ENCODE measurements around the gene IFT74.
A peak's percentile ranks its signal among the peaks of the same experiment; 100 is the strongest.

The IFT74 gene

DNA sequence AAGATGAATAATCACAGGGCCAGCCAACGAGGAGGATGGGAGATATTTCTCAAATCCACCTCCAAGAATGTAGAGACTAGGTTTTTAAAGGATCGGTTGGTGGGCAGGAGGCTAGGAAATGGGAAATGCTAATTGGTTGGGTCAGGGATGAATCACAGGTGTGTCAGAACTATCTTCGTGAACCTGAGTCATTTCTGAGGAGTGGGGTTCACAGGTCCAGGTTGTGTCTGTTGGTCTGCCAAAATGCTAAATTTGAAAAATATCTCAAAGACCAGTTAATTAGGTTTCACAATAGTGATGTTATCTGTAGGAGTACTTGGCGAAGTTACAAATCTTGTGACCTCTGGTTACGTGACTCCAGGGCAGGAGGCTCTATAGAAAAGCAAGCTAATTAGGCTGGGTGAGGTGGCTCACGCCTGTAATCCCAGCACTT, 6.6 kb upstream of the IFT74 start:
- DNase-seq (ENCODE audit: low spot score): no peak
- in situ Hi-C loops (cut with MboI; ENCODE audit: low pct_unique_long_range_greater_than_20kb, low sequenced_read_pairs, unreplicated experiment): no loop called here
- TF ChIP-seq, protein P1, sequence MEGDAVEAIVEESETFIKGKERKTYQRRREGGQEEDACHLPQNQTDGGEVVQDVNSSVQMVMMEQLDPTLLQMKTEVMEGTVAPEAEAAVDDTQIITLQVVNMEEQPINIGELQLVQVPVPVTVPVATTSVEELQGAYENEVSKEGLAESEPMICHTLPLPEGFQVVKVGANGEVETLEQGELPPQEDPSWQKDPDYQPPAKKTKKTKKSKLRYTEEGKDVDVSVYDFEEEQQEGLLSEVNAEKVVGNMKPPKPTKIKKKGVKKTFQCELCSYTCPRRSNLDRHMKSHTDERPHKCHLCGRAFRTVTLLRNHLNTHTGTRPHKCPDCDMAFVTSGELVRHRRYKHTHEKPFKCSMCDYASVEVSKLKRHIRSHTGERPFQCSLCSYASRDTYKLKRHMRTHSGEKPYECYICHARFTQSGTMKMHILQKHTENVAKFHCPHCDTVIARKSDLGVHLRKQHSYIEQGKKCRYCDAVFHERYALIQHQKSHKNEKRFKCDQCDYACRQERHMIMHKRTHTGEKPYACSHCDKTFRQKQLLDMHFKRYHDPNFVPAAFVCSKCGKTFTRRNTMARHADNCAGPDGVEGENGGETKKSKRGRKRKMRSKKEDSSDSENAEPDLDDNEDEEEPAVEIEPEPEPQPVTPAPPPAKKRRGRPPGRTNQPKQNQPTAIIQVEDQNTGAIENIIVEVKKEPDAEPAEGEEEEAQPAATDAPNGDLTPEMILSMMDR (IDR thresholded peaks at IDR 0.05; ENCODE audit: extremely low read depth, insufficient read depth, missing control alignments): no peak

DNA sequence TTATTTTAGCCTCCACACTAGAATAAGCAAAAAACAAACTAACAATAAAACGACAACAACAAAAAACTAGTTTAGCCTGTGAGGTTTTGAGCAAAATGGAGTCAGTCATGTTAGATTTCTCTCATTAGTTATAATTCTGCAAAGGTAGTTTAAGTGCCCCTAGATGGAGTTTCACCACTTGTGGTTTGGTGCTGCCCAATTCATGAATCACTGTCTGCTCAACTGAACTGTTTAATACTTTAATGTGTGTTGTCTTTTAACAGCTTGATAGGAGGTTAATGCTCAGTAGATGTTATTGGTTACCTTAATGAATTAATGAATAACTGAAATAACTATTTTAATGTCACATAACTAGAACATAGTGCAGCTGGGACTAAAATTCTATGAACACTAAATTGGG, 5.7 kb upstream of the IFT74 start:
- no peak for DNase-seq (ENCODE audit: low spot score)
- in situ Hi-C loops (cut with MboI; ENCODE audit: low pct_unique_long_range_greater_than_20kb, low sequenced_read_pairs, unreplicated experiment): no loop called here
- TF ChIP-seq, protein P1 (IDR thresholded peaks at IDR 0.05; ENCODE audit: extremely low read depth, insufficient read depth, missing control alignments): no peak

DNA sequence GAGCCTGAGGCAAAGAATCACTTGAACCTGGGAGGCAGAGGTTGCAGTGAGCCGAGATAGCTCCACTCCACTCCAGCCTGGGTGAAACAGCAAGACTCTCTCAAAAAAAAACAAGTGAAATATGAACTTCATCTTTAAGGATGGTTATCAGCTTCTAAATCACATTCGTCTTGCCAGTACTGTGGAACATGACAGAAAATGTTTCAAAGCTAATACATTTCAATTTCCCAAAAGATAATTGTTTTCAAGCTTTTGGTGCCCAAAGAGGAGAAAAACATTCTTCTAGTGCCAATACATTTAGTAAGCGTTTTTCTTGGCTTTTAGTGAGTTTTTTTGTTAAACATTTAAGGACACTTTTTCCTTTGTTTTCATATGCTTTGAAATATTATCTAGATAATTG, 4.4 kb upstream of the IFT74 start:
- no peak for DNase-seq (ENCODE audit: low spot score)
- TF ChIP-seq, protein P1 (IDR thresholded peaks at IDR 0.05; ENCODE audit: extremely low read depth, insufficient read depth, missing control alignments): no peak
- in situ Hi-C loops (cut with MboI; ENCODE audit: low pct_unique_long_range_greater_than_20kb, low sequenced_read_pairs, unreplicated experiment): no loop called here

DNA sequence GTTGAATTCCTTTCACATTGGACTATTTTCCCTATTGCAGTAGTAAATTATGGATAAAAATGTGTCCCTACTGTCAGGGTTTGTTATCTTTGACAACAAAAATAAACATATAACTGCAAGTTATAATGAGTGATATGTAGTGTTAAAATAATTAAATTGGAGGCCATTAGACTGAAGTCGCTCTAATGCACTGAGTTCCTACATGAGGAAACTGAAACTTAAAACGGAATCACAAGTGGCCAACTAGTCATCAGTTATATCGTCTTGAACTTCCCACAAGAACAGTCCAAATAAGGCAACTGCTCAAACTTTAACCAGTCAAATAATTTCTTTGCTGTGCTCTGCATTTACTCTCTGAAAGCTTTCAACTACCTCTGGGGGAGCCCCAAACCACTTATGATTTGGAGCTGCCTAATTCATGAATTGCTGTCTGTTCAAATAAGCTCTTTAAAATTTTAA, 2.1 kb upstream of the IFT74 start:
- TF ChIP-seq, protein P1 (IDR thresholded peaks at IDR 0.05; ENCODE audit: extremely low read depth, insufficient read depth, missing control alignments): no peak
- in situ Hi-C loops (cut with MboI; ENCODE audit: low pct_unique_long_range_greater_than_20kb, low sequenced_read_pairs, unreplicated experiment): no loop called here
- DNase-seq (ENCODE audit: low spot score): peak; percentile 30

DNA sequence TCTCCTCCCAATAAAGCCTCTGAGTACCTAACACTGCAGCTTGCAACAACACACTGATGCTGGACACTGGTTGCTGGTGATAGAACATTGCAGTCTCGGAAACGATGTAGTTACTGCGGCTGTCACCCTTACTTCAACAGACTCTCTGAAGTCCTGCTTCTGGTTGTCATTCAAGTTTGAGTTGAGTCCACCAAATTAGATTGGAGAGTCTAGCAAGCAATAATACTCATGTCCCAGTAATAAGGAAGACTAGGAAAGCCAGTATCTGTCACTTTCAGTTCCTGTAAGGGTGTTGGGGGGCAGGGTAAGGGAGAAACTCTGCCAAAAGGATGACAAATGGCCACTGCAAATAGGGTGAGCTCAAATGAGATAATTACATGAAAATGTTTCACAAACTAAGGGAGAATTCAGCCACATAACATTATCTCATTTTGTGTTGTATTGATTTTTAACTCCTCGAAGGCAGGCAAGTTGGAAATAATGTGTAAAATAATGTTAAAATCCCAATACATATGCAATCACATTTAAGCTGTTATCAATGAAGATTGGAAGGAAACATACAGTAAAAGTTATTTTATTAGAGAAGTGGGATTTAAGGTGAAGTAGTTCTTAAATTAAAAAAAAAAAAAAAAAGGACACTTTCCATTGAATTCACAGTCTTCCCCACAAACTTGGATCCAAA, 849 bp upstream of the IFT74 start:
- in situ Hi-C loops (cut with MboI; ENCODE audit: low pct_unique_long_range_greater_than_20kb, low sequenced_read_pairs, unreplicated experiment): no loop called here
- no peak for DNase-seq (ENCODE audit: low spot score)

DNA sequence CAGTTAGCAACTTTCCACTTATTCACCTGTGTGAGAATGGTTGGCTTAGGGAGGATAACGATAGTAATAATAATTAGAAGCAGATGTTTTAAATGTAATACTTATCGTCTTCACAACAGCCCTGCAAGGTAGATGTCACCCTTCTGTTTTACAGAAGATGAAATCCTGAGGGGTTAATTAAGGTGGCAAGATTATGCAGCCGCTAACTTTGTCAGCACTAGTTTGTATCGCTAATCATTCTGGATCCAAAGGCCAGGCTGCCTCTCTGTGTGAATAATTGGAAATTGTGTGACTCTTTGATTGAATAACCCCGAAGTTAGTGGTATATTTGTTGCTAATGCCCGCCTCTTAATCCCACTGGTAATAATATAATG, 635 bp downstream of the IFT74 start:
- in situ Hi-C loops (cut with MboI; ENCODE audit: low pct_unique_long_range_greater_than_20kb, low sequenced_read_pairs, unreplicated experiment): no loop called here
- TF ChIP-seq, protein P1 (IDR thresholded peaks at IDR 0.05; ENCODE audit: extremely low read depth, insufficient read depth, missing control alignments): no peak
- DNase-seq (ENCODE audit: low spot score): no peak

More for the DNA sequence above, 849 bp upstream of the IFT74 start:
- TF ChIP-seq, protein P1 (IDR thresholded peaks at IDR 0.05; ENCODE audit: extremely low read depth, insufficient read depth, missing control alignments): no peak
